Measurements from ENCODE around the gene TNFRSF1B. TPM values are rescaled to one million over a fixed set of nuclear protein-coding genes. Genes with fewer than 3 reads are reported as not detected.

TNFRSF1B gene
- total and polyA plus RNA-seq, 9 of the 15 experiments (the other 6 are each of a cell fraction or from before 2014, with no cell fraction given) = 8.8 to 91.3 (median 36.0) TPM

DNA sequence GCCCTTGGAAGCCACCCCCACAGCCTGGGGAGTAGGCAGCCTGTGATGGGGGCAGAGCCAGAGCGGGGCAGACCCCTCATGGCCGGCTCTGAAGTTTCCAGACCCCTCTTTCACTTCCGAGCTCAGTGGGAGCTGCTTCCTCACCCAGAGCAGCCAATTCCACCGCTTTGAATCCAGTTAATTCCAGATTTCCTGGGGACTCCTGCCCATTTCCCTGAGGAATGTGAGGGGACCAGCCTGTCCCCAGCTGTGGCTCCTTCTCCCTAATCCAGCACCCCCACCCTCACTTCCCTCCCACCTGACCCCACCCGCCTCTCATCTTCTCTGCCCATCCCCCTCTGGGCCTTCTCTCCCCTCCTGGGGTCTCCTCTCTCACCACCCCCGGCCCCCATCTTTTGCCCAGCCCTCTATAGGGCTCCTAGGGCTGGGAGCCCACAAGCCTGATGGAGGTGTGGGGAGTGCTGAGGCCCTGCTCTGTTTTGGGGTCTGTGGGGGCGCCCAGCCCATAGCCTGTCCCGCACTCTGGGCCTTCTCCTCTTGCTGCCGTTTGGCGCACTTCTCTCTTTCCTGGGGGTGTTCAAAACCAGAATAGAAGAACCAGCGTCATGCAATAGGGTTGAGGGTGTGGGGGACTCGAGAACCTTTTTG is 26.2 kb upstream of the TNFRSF1B start:
- H3K36me3 ChIP-seq (ENCODE audit: control insufficient read depth, insufficient read depth, low read length) = peaks cover 34% of the 10 kb centered on the region; the same call in 1 of the 3 replicates
- ChIA-PET POLR2A (interaction anchor here (0.5 to 2.0 kb wide), 4 partner anchors 9 to 474 kb away, joined by 3 to 7 read pairs (median 3); no protein-coding TSS in a partner anchor), CTCF (ENCODE audit: low intra/inter-chr PET ratio) (no interaction called here)
- H2AFZ ChIP-seq (ENCODE audit: low read depth, low read length) = no peak overlapping the region
- DNase-seq (ENCODE audit: extremely low read depth in 1 of 4, low spot score in 3 of 4) (no peak), ATAC-seq (no peak), FAIRE-seq (no peak)
- H3K9me1 ChIP-seq (ENCODE audit: control insufficient read depth, insufficient read depth, low read length) = no peaks in the 10 kb centered on the region
- no peaks in the 10 kb centered on the region for H3K9me3 ChIP-seq (replicated peaks; ENCODE audit: control insufficient read depth, insufficient read depth, low read depth, low read length)
- TF ChIP-seq ZNF140 (CRISPR knock-in tag; IDR thresholded peaks at IDR 0.05) = no peak
- 0 out of 2 replicates have a peak, but pooled peaks have one; percentile 11 for TF ChIP-seq ZBTB7A (IDR thresholded peaks at IDR 0.05; ENCODE audit: borderline replicate concordance, control insufficient read depth, low read depth, low read length)
- no peaks in the 10 kb centered on the region for H3K79me2 ChIP-seq (ENCODE audit: control insufficient read depth, insufficient read depth, low read length)
- H3K4me1 ChIP-seq (replicated peaks in 1 of 2; ENCODE audit: control insufficient read depth in 2 of 2, insufficient read depth in 2 of 2, low read length in 2 of 2) = peaks cover 10 to 40% of the 10 kb centered on the region in 2 experiments
- no TSS peak for BruUV-seq (replicated peaks)
- H4K20me1 ChIP-seq (replicated peaks; ENCODE audit: control insufficient read depth, insufficient read depth, low read length) = no peaks in the 10 kb centered on the region
- no peak overlapping the region for H3K27ac ChIP-seq (ENCODE audit: extremely low read depth, low read depth, low read length)
- 0 out of 4 replicates have a peak overlapping the region, but pooled peaks of 1 of the 2 experiments have one; percentile 23 for H3K9ac ChIP-seq (ENCODE audit: insufficient read depth in 1 of 2, low read depth in 2 of 2, low read length in 2 of 2)
- in situ Hi-C loops (cut with MboI) = no loop called here
- no peak overlapping the region for H3K4me3 ChIP-seq
- intact Hi-C loops (cut with micrococcal nuclease) = no loop called here
- no peaks in the 10 kb centered on the region for H3K27me3 ChIP-seq (ENCODE audit: control insufficient read depth in 2 of 2, insufficient read depth in 2 of 2, low read length in 2 of 2)
- H3K4me2 ChIP-seq (ENCODE audit: insufficient read depth, low read length) = no peak overlapping the region
- WGBS (ENCODE audit: insufficient coverage, low coverage, missing lambda C conversion rate) = 72% methylated on average over 10 of the region's 12 CpGs

GRCh38 chr1:12141163-12141850 is 25.5 kb upstream of the TNFRSF1B start:
- no peak overlapping the region for H3K27ac ChIP-seq (ENCODE audit: extremely low read depth, low read depth, low read length)
- ATAC-seq = no peak
- TF ChIP-seq SIRT6 (IDR thresholded peaks at IDR 0.05; ENCODE audit: low read depth, low read length) (no peak), ZBTB7A (IDR thresholded peaks at IDR 0.05; ENCODE audit: borderline replicate concordance, control insufficient read depth, low read depth, low read length) (0 out of 2 replicates have a peak, but pooled peaks have one; percentile 5)
- H3K9ac ChIP-seq (ENCODE audit: insufficient read depth in 1 of 2, low read depth in 2 of 2, low read length in 2 of 2) = peak overlapping the region in 1 of 2 experiments; percentile 10; a peak in 1 of 4 replicates
- BruUV-seq (replicated peaks) = no TSS peak
- 73% methylated on average over 20 of the region's 21 CpGs for WGBS (ENCODE audit: insufficient coverage, low coverage, missing lambda C conversion rate)
- H3K4me2 ChIP-seq (ENCODE audit: insufficient read depth, low read length) = no peak overlapping the region
- FAIRE-seq = no peak
- H3K79me2 ChIP-seq (ENCODE audit: control insufficient read depth, insufficient read depth, low read length) = no peaks in the 10 kb centered on the region
- no peaks in the 10 kb centered on the region for H3K9me1 ChIP-seq (ENCODE audit: control insufficient read depth, insufficient read depth, low read length)
- H4K20me1 ChIP-seq (replicated peaks; ENCODE audit: control insufficient read depth, insufficient read depth, low read length) = no peaks in the 10 kb centered on the region
- POLR2A ChIA-PET = interaction anchor here (0.5 to 0.8 kb wide), 3 partner anchors 14 to 473 kb away, joined by 3 read pairs; no protein-coding TSS in a partner anchor
- no peaks in the 10 kb centered on the region for H3K27me3 ChIP-seq (ENCODE audit: control insufficient read depth in 2 of 2, insufficient read depth in 2 of 2, low read length in 2 of 2)
- H3K36me3 ChIP-seq (ENCODE audit: control insufficient read depth, insufficient read depth, low read length) = peaks cover 34% of the 10 kb centered on the region; the same call in 1 of the 3 replicates
- intact Hi-C loops (cut with micrococcal nuclease) = no loop called here
- H3K4me1 ChIP-seq (replicated peaks in 1 of 2; ENCODE audit: control insufficient read depth in 2 of 2, insufficient read depth in 2 of 2, low read length in 2 of 2) = peaks cover 10 to 45% of the 10 kb centered on the region in 2 experiments
- DNase-seq (ENCODE audit: extremely low read depth in 1 of 4, low spot score in 3 of 4) = no peak
- no peaks in the 10 kb centered on the region for H3K9me3 ChIP-seq (replicated peaks; ENCODE audit: control insufficient read depth, insufficient read depth, low read depth, low read length)
- no peak overlapping the region for H3K4me3 ChIP-seq
- H2AFZ ChIP-seq (ENCODE audit: low read depth, low read length) = 0 out of 2 replicates have a peak overlapping the region, but pooled peaks have one; percentile 6
- CTCF ChIA-PET (ENCODE audit: low intra/inter-chr PET ratio) = no interaction called here
- in situ Hi-C loops (cut with MboI) = no loop called here
